OCI-LY1 (cell line): ENCODE results near the gene CD70.

Experiments
- H2AFZ ChIP-seq: fragments of 200-600 bp; sonication (generic), shearing (Covaris generic); 2 replicates; pipeline ENCODE4 v1.6.0; 2014; ENCODE audit warnings: antibody characterized with exemption, mild to moderate bottlenecking, low read length
- H3F3A ChIP-seq: fragments of 200-600 bp; sonication (generic), shearing (Covaris generic); 2 replicates; pipeline ENCODE4 v1.6.0; 2014; ENCODE audit warnings: mild to moderate bottlenecking, antibody characterized with exemption, low read length, moderate library complexity; ENCODE audit not compliant: insufficient read depth
- H3K27ac ChIP-seq: fragments of 200-600 bp; sonication (generic); 2 replicates; pipeline ENCODE4 v1.5.1; 2014; ENCODE audit warnings: low read length, mixed run types, mild to moderate bottlenecking, low read depth; ENCODE audit not compliant: poor library complexity, severe bottlenecking
- H3K27me3 ChIP-seq: fragments of 200-600 bp; sonication (generic); 2 replicates; pipeline ENCODE4 v1.6.0; 2014; ENCODE audit warnings: antibody characterized with exemption, mild to moderate bottlenecking, low read length, moderate library complexity; ENCODE audit not compliant: insufficient read depth
- H3K36me3 ChIP-seq: fragments of 200-600 bp; sonication (generic); 2 replicates; pipeline ENCODE4 v1.6.1; 2014; ENCODE audit warnings: mild to moderate bottlenecking, antibody characterized with exemption, low read length, moderate library complexity, mixed read lengths; ENCODE audit not compliant: insufficient read depth
- H3K4me1 ChIP-seq: fragments of 200-600 bp; sonication (generic); 2 replicates; pipeline ENCODE4 v1.5.1; 2014; ENCODE audit warnings: mild to moderate bottlenecking, low read length, moderate library complexity; ENCODE audit not compliant: insufficient read depth, severe bottlenecking
- H3K4me2 ChIP-seq: fragments of 200-600 bp; sonication (generic), shearing (Covaris generic); 2 replicates; pipeline ENCODE4 v1.6.1; 2014; ENCODE audit warnings: low read length
- H3K4me3 ChIP-seq: fragments of 200-600 bp; sonication (generic); 2 replicates; pipeline ENCODE4 v1.5.1; 2014; ENCODE audit warnings: low read length, low read depth, mild to moderate bottlenecking, mixed read lengths; ENCODE audit not compliant: poor library complexity, severe bottlenecking
- H3K79me2 ChIP-seq: fragments of 200-600 bp; shearing (Covaris generic); 2 replicates; pipeline ENCODE4 v1.6.1; 2016; ENCODE audit warnings: mixed run types, low read length, mixed read lengths; ENCODE audit not compliant: insufficient read depth
- H3K9ac ChIP-seq: fragments of 200-600 bp; sonication (generic), shearing (Covaris generic); 2 replicates; pipeline ENCODE4 v1.6.1; 2014; ENCODE audit warnings: mild to moderate bottlenecking, low read length, mixed read lengths
- H3K9me2 ChIP-seq: fragments of 200-600 bp; sonication (generic), shearing (Covaris generic); 2 replicates; pipeline ENCODE4 v1.6.1; 2014; ENCODE audit warnings: low read depth, mild to moderate bottlenecking, low read length, mixed read lengths
- H3K9me3 ChIP-seq: fragments of 200-600 bp; shearing (Covaris generic); 2 replicates; pipeline ENCODE4 v1.6.1; 2014; ENCODE audit warnings: low read length, mixed read lengths
- H4K20me1 ChIP-seq: fragments of 200-600 bp; sonication (generic), shearing (Covaris generic); 2 replicates; pipeline ENCODE4 v1.6.0; 2016; ENCODE audit warnings: mild to moderate bottlenecking, low read length; ENCODE audit not compliant: insufficient read depth
- CTCF ChIP-seq: fragments of 200-600 bp; sonication (generic), shearing (Covaris generic); IDR thresholded peaks from 2 replicates; pipeline ENCODE4 v1.5.1; 2017; ENCODE audit warnings: mild to moderate bottlenecking, antibody characterized with exemption, low read length, moderate library complexity, mixed read lengths
- EZH2 ChIP-seq: fragments of 200-600 bp; sonication (generic), shearing (Covaris generic); IDR thresholded peaks from 2 replicates; pipeline ENCODE4 v1.8.0; 2017; ENCODE audit warnings: borderline replicate concordance, mixed run types, mild to moderate bottlenecking, antibody characterized with exemption, low read length, moderate library complexity, mixed read lengths

The CD70 gene

GRCh38 chr19:6539514-6539913 lies 51.4 kb downstream of the CD70 start:
- peaks cover 31% of the 10 kb centered on the region for H3K36me3 ChIP-seq
- no peak overlapping the region for H3K4me2 ChIP-seq
- H3K27me3 ChIP-seq, result no peaks in the 10 kb centered on the region
- peaks cover 8% of the 10 kb centered on the region for H3F3A ChIP-seq
- H3K9me2 ChIP-seq, result no peaks in the 10 kb centered on the region
- no peak overlapping the region for H3K9ac ChIP-seq
- no peaks in the 10 kb centered on the region for H3K9me3 ChIP-seq
- H2AFZ ChIP-seq, result no peak overlapping the region
- no peak for TF ChIP-seq EZH2
- TF ChIP-seq CTCF, result no peak
- H3K4me1 ChIP-seq, result peaks cover 42% of the 10 kb centered on the region
- H4K20me1 ChIP-seq, result no peaks in the 10 kb centered on the region
- peak overlapping the region; percentile 97 for H3K27ac ChIP-seq
- no peak overlapping the region for H3K4me3 ChIP-seq
- no peaks in the 10 kb centered on the region for H3K79me2 ChIP-seq
